ENCODE measurements around the gene TMEM167B. TPM values are rescaled to one million over a fixed set of nuclear protein-coding genes. Genes with fewer than 3 reads are reported as not detected.

The TMEM167B gene
- total RNA-seq, 2 experiments from 2014 or later, result 20.8 to 21.2 TPM

DNA sequence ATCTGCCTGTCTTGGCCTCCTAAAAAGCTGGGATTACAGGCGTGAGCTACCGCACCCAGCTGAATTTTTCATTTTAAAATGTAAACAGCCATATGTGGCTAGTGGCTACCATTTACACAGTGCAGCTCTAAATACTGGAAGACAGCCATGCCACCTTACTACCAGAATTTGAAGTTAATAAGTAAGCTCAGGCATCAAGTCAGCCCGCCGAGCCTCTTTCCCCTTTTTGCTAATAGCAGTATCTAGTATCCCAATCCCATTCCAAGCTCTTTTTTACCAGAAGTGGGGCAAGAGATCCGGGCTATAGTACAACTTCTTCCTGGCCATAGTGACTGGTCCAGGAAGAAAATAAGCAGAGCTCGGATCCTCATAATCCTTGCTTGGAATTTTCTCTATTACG is 29.9 kb upstream of the TMEM167B start:
- DNase-seq, result no peak
- ChIA-PET CTCF (interaction anchor here (1.5 kb wide), 1 partner anchor 52 kb away, joined by 5 read pairs; a partner anchor contains a TSS), POLR2A (interaction anchor here (0.6 to 1.1 kb wide), 3 partner anchors 13 to 427 kb away, joined by 3 to 6 read pairs (median 3); no protein-coding TSS in a partner anchor)
- Mint-ChIP-seq H3K4me3 (no peak overlapping the region), H3K9me3 (ENCODE audit: insufficient read depth) (no peaks in the 10 kb centered on the region), H3K27ac (no peak overlapping the region), H3K4me1 (ENCODE audit: low read depth) (no peaks in the 10 kb centered on the region), H3K27me3 (ENCODE audit: low read depth) (no peaks in the 10 kb centered on the region), H3K36me3 (ENCODE audit: low read depth) (peaks cover 11% of the 10 kb centered on the region)
- ATAC-seq, result no peak

DNA sequence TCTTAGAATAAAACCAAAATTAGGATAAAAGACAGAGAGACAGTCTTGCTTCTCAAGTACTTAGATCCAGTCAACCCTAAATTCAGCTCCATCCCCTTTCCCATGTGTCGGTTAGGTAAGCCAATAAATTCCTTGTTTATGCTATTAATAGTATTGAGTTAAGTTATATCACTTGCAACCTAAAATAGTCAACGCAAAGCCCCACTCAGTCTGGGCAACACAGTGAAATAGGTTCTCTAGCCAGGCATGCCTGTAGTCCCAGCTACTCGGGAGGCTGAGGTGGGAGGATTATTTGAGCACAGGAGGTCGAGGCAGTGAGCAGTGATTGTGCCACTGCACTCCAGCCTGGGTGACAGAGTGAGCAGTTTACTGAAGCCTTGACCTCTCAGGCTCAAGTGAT is 29.4 kb upstream of the TMEM167B start:
- Mint-ChIP-seq H3K27ac (no peak overlapping the region), H3K4me1 (ENCODE audit: low read depth) (no peaks in the 10 kb centered on the region), H3K9me3 (ENCODE audit: insufficient read depth) (no peaks in the 10 kb centered on the region), H3K36me3 (ENCODE audit: low read depth) (peaks cover 11% of the 10 kb centered on the region), H3K27me3 (ENCODE audit: low read depth) (no peaks in the 10 kb centered on the region), H3K4me3 (no peak overlapping the region)
- POLR2A ChIA-PET, result interaction anchor here (0.6 to 1.1 kb wide), 3 partner anchors 13 to 428 kb away, joined by 3 to 6 read pairs (median 3); no protein-coding TSS in a partner anchor
- ATAC-seq (no peak), DNase-seq (no peak)
- CTCF ChIA-PET, result interaction anchor here (1.5 kb wide), 1 partner anchor 51 kb away, joined by 5 read pairs; a partner anchor contains a TSS

DNA sequence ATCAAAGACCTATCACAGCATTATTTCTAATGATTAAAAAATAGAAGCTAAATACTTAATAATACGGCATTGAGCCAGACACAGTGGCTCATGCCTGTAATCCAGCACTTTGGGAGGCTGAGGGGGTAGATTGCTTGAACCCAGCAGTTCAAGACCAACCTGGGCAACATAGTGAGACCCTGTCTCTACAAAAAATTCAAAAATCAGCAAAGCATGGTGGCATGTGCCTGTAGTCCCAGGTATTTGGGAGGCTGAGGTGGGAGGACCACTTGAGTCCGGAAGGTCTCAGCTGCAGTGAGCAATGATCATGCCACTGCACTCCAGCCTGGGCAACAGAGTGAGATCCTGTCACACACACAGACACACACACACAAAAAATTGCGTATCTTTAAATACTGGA is 25.4 kb upstream of the TMEM167B start:
- Mint-ChIP-seq H3K4me3 (no peak overlapping the region), H3K36me3 (ENCODE audit: low read depth) (peaks cover 22% of the 10 kb centered on the region), H3K4me1 (ENCODE audit: low read depth) (no peaks in the 10 kb centered on the region), H3K9me3 (ENCODE audit: insufficient read depth) (no peaks in the 10 kb centered on the region), H3K27me3 (ENCODE audit: low read depth) (no peaks in the 10 kb centered on the region), H3K27ac (no peak overlapping the region)
- POLR2A ChIA-PET, result no interaction called here
- CTCF ChIA-PET, result no interaction called here
- no peak for DNase-seq
- no peak for ATAC-seq

DNA sequence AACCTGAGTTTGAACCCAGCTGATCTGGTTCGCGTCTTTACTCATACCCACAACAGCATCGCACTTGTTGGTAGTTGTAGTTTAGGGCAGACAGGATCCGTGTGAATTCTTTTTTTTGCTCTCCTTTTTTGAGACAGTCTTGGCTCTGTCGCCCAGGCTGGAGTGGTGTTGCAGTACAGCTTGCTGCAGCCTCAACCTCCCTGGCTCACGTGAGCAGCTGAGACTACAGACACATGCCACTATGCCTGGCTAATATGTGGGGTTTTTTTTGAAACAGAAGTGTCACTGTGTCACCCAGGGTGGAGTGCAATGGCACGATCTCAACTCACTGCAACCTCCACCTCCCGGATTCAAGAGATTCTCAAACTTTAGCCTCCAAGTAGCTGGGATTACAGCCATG is 22.7 kb upstream of the TMEM167B start:
- POLR2A ChIA-PET, result no interaction called here
- Mint-ChIP-seq H3K9me3 (ENCODE audit: insufficient read depth) (no peaks in the 10 kb centered on the region), H3K4me1 (ENCODE audit: low read depth) (peaks cover 2% of the 10 kb centered on the region), H3K4me3 (no peak overlapping the region), H3K27me3 (ENCODE audit: low read depth) (no peaks in the 10 kb centered on the region), H3K27ac (no peak overlapping the region), H3K36me3 (ENCODE audit: low read depth) (peaks cover 25% of the 10 kb centered on the region)
- ATAC-seq (no peak), DNase-seq (no peak)
- CTCF ChIA-PET, result interaction anchor here (1.0 kb wide), 1 partner anchor 32 kb away, joined by 4 read pairs; no protein-coding TSS in a partner anchor

DNA sequence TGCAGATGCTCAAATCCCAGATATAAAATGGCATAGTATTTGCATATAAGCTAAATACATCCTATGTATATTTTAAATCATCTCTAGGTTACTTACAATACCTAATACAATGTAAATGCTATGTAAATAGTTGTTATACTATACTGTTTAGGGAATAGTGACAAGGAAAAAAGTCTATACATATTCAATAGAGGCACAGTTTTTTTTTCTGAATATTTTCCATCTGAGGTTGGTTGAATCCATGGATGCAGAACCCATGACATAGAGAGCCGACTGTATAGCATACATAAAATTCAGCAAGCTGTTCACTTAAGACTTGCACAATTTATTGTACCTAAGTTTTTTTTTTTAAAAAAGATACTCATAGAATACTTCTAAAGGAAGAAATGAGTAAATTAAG is 21.3 kb upstream of the TMEM167B start:
- ChIA-PET POLR2A (no interaction called here), CTCF (interaction anchor here (0.5 to 0.8 kb wide), 2 partner anchors 23 to 41 kb away, joined by 3 read pairs; no protein-coding TSS in a partner anchor)
- no peak overlapping the region for H3K27ac Mint-ChIP-seq
- peaks cover 25% of the 10 kb centered on the region for H3K36me3 Mint-ChIP-seq (ENCODE audit: low read depth)
- ATAC-seq (no peak), DNase-seq (no peak)
- H3K9me3 Mint-ChIP-seq (ENCODE audit: insufficient read depth), result no peaks in the 10 kb centered on the region
- peaks cover 4% of the 10 kb centered on the region for H3K4me1 Mint-ChIP-seq (ENCODE audit: low read depth)
- no peaks in the 10 kb centered on the region for H3K27me3 Mint-ChIP-seq (ENCODE audit: low read depth)
- no peak overlapping the region for H3K4me3 Mint-ChIP-seq

DNA sequence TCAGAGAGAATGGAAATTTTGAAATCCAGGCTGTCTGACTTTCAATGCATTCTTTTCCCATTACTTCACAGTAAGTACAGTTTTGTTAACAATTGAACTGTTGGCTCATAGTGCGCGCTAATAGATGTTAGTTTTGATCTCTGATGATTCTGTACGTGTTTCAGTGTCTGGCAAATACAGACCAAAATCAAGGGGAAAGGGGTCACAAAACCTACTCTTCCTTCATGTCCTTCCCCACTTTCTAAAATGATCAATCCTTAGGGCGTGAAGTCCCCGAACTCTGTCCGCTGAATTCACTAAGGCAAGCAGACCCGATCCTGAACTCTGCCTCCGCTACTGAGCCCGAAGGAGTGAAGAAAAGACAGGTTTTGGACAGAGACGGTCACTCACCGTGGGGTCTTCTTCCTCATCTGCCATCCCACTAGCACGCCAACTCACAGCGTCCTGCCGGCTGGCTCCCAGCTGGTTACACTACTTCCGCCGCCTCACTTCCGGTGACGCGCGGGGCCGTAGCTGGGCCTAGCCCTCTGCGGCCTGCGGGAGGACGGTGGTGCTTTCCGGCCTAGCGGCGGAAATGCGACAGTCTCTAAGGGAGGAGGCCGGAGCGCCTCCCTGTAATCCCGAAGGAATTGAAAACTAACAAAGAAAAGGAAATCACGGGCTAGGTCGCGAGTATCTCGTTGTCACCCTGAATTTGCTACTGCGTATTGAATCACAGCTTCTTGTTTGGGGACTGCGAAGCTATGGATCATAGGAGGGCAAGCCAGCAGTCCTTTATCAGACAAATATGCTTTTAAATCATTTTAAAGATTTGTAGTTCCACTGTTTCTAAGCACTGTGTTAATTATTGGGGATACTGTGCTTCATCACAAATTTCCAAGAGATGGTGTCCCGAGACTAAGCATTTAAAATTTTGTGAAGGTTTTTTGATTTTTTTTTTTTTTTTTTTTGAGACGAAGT is 14.8 kb upstream of the TMEM167B start, which contains the start of gene TAF13:
Gene TAF13, minus strand, starts transcription at position 473 of the 960 bp plus-strand sequence. Its CDS starts 56 bp downstream, at position 417.
- CTCF ChIA-PET, result interaction anchor here (0.9 to 2.0 kb wide), 4 partner anchors 14 to 48 kb away, joined by 3 to 16 read pairs (median 6); partner anchors contain the start of gene TMEM167B
- Mint-ChIP-seq H3K4me1 (ENCODE audit: low read depth) (peaks cover 20% of the 10 kb centered on the region), H3K27me3 (ENCODE audit: low read depth) (no peaks in the 10 kb centered on the region), H3K9me3 (ENCODE audit: insufficient read depth) (no peaks in the 10 kb centered on the region), H3K4me3 (peak within 1 kb of the TSS; percentile 99), H3K36me3 (ENCODE audit: low read depth) (peaks cover 7% of the 10 kb centered on the region), H3K27ac (peak within 1 kb of the TSS; percentile 99)
- peak; percentile 91 for DNase-seq
- POLR2A ChIA-PET, result interaction anchor here (0.8 to 2.3 kb wide), 5 partner anchors 15 to 421 kb away, joined by 3 to 14 read pairs (median 6); partner anchors contain the start of genes TMEM167B and WDR47
- peak; percentile 99 for ATAC-seq

DNA sequence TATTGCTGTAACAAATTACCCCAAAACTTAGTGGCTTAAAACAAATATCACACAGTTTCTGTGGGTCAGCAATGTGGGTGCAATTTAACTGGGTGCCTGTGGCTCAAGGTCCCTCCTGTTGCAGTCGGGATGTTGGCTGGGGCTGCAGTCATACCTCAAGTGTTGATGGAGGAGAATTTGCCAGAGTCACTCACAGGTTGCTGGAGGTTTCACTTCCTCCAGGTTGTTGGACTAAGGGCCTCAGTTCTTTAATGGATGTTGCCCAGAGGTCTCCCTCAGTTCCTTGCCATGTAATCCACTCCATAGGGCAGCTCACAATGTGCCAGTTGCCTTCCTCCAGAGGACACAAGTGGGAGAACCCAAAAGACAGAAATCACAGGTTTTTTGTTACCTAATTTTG is 12.2 kb upstream of the TMEM167B start:
- POLR2A ChIA-PET, result no interaction called here

DNA sequence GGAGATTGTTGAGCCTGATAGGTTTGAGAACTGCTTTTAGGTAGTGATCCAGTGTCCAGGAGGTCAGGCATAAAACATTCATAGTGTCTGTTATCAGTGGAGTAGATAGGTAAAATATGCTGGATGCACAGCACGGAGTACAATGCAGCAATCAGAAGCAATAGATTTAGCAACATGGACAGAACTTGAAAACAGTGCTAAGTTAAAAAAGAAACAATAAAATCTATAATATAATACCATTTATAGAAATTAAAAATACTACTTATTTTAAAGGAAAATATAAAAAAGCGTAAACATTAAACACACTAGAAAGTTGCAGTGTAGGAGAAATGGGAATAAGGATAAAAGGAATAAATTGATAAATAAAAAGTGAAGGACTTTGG is 11.3 kb upstream of the TMEM167B start:
- POLR2A ChIA-PET, result no interaction called here
- H3K9me3 Mint-ChIP-seq (ENCODE audit: insufficient read depth), result no peaks in the 10 kb centered on the region
- no peaks in the 10 kb centered on the region for H3K27me3 Mint-ChIP-seq (ENCODE audit: low read depth)
- H3K27ac Mint-ChIP-seq, result no peak overlapping the region
- DNase-seq (no peak), ATAC-seq (no peak)
- H3K36me3 Mint-ChIP-seq (ENCODE audit: low read depth), result peaks cover 5% of the 10 kb centered on the region
- no peak overlapping the region for H3K4me3 Mint-ChIP-seq
- H3K4me1 Mint-ChIP-seq (ENCODE audit: low read depth), result peaks cover 24% of the 10 kb centered on the region
- CTCF ChIA-PET, result no interaction called here

More for the DNA sequence above, 12.2 kb upstream of the TMEM167B start:
- CTCF ChIA-PET, result interaction anchor here (1.4 to 1.6 kb wide), 2 partner anchors 12 to 34 kb away, joined by 3 to 7 read pairs; partner anchors contain the start of gene TMEM167B
- DNase-seq (no peak), ATAC-seq (no peak)
- peaks cover 20% of the 10 kb centered on the region for H3K4me1 Mint-ChIP-seq (ENCODE audit: low read depth)
- H3K27me3 Mint-ChIP-seq (ENCODE audit: low read depth), result no peaks in the 10 kb centered on the region
- H3K27ac Mint-ChIP-seq, result no peak overlapping the region
- peaks cover 6% of the 10 kb centered on the region for H3K36me3 Mint-ChIP-seq (ENCODE audit: low read depth)
- no peak overlapping the region for H3K4me3 Mint-ChIP-seq
- H3K9me3 Mint-ChIP-seq (ENCODE audit: insufficient read depth), result no peaks in the 10 kb centered on the region

DNA sequence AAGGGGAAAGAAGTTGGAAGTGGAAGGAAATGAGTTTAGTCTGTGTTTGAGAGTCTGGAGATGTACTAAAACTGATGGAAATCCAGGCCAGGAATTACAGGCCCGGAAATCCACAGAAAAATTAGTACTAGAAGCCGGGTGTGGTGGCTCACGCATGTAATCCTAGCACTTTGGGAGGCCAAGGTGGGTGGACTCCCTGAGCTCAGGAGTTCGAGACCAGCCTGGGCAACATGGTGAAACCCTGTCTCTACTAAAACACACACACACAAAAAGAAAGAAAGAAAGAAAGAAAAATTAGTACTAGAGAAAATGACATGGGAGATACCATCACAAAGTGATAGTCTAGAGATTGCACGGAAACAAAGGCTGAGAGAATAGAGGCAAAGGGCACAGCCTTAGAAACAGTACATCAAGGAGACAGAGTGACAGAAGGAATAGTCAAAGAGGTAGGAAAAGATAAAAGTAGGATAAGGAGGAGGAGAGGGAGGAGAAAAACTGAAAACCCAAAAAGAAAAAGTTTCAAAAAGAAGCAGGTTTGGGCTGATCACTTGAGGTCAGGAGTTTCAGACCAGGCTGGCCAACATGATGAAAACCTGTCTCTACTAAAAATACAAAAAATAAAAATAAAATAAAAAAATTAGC is 10.0 kb upstream of the TMEM167B start:
- Mint-ChIP-seq H3K4me3 (no peak overlapping the region), H3K9me3 (ENCODE audit: insufficient read depth) (no peaks in the 10 kb centered on the region), H3K4me1 (ENCODE audit: low read depth) (peaks cover 20% of the 10 kb centered on the region), H3K27me3 (ENCODE audit: low read depth) (no peaks in the 10 kb centered on the region), H3K36me3 (ENCODE audit: low read depth) (peaks cover 2% of the 10 kb centered on the region), H3K27ac (no peak overlapping the region)
- CTCF ChIA-PET, result interaction anchor here (3.5 kb wide), 1 partner anchor 32 kb away, joined by 14 read pairs; a partner anchor contains a TSS
- ATAC-seq (no peak), DNase-seq (no peak)
- POLR2A ChIA-PET, result no interaction called here

DNA sequence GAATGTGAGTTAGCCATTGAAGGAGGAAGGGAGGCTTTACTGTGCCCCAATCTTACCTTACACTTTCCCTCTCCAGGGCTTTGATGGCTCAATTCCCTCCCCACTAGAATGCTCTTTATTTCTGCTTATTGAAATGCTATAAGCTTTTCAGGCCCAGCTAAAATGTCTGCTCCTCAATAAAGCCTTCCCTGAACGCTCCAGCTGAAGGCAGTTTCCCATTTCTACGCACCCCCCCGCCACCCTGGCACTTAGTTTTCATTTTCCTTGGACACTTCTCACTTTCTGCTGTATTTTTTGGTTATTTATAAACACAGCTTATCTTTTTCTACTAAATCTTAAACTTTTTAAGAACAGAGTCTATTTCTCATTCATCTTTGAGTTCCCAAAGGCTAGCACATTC is 7.1 kb upstream of the TMEM167B start:
- no peak for DNase-seq
- Mint-ChIP-seq H3K27me3 (ENCODE audit: low read depth) (no peaks in the 10 kb centered on the region), H3K9me3 (ENCODE audit: insufficient read depth) (no peaks in the 10 kb centered on the region), H3K4me1 (ENCODE audit: low read depth) (peaks cover 11% of the 10 kb centered on the region), H3K36me3 (ENCODE audit: low read depth) (no peaks in the 10 kb centered on the region), H3K4me3 (no peak overlapping the region), H3K27ac (no peak overlapping the region)
- ChIA-PET CTCF (interaction anchor here (1.0 to 3.5 kb wide), 4 partner anchors 9 to 29 kb away, joined by 3 to 14 read pairs (median 6); a partner anchor contains a TSS), POLR2A (interaction anchor here (0.7 to 3.2 kb wide), 2 partner anchors 17 to 342 kb away, joined by 4 to 20 read pairs; partner anchors contain the start of gene PSMA5)
- ATAC-seq, result no peak

DNA sequence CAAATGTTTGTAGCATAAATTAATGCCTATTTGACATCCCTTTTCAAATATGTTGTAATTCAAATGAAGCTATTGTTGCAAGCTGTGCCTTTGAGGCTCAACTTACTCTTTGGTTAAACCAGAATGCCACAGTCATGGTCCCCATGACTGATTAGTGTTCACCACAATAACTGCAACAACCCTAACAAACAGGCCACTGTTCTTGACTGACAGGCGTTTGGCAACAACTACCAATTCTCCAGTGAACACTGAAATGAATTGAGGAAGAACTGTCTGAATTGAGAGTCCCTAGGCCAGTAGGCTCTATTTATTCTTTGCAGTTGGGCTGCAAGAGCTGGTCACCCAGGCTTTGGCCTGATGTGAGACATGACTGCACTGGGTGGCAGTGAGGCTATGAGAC is 6.6 kb upstream of the TMEM167B start:
- DNase-seq (no peak), ATAC-seq (no peak)
- H3K36me3 Mint-ChIP-seq (ENCODE audit: low read depth), result no peaks in the 10 kb centered on the region
- no peaks in the 10 kb centered on the region for H3K27me3 Mint-ChIP-seq (ENCODE audit: low read depth)
- H3K4me1 Mint-ChIP-seq (ENCODE audit: low read depth), result peaks cover 11% of the 10 kb centered on the region
- ChIA-PET CTCF (interaction anchor here (1.0 to 3.5 kb wide), 4 partner anchors 17 to 28 kb away, joined by 3 to 14 read pairs (median 8); a partner anchor contains a TSS), POLR2A (interaction anchor here (0.7 to 3.2 kb wide), 2 partner anchors 17 to 342 kb away, joined by 4 to 20 read pairs; partner anchors contain the start of gene PSMA5)
- H3K27ac Mint-ChIP-seq, result peak overlapping the region; percentile 55
- no peak overlapping the region for H3K4me3 Mint-ChIP-seq
- no peaks in the 10 kb centered on the region for H3K9me3 Mint-ChIP-seq (ENCODE audit: insufficient read depth)

Measured in activated CD8-positive, alpha-beta T cell treated with anti-CD3 and anti-CD28 coated beads, Interleukin-2, amount 10 ng/mL, durations not matched to agents 7 days and 5 days (primary cell).